ENCODE measurements around the gene C19orf73. TPM values are rescaled to one million over a fixed set of nuclear protein-coding genes. Genes with fewer than 3 reads are reported as not detected.

Gene C19orf73
- total and polyA plus RNA-seq, 4 donors, result 0.56 to 2.1 (median 1.7) TPM

DNA sequence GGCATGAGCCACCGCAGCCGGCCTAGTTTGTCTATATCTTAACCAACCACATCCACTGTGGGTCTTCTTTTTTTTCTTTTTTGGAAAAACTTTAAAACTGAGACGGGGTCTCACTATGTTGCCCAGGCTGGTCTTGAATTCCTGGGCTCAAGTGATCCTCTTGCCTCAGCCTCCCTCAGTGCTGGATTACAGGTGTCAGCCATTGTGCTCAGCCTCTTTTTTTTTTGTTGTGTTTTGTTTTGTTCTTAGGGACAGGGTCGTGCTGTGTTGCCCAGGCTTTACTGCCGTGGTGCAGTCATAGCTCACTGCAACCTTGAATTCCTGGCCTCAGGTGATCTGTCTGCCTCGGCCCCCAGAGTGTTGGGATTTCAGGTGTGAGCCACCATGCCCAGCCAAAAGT lies 26.3 kb downstream of the C19orf73 start:
- no peaks in the 10 kb centered on the region for H3K9me3 ChIP-seq (ENCODE audit: control insufficient read depth in 4 of 4, low read length in 3 of 4)
- DNase-seq (ENCODE audit: low spot score), result no peak
- peaks cover 18 to 57% (median 37%) of the 10 kb centered on the region in 4 donors for H3K36me3 ChIP-seq (ENCODE audit: control insufficient read depth in 4 of 4, insufficient read depth in 3 of 4, low read depth in 1 of 4, low read length in 3 of 4)
- H3K4me3 ChIP-seq (ENCODE audit: low read depth in 1 of 3, low read length in 3 of 3), result no peak overlapping the region
- H3K9ac ChIP-seq (ENCODE audit: low read depth in 1 of 2, low read length in 2 of 2), result no peak overlapping the region
- H3K27ac ChIP-seq (ENCODE audit: low read depth in 1 of 2, low read length in 2 of 2), result no peak overlapping the region
- peaks cover 0 to 14% (median 4%) of the 10 kb centered on the region in 4 donors for H3K4me1 ChIP-seq (ENCODE audit: control insufficient read depth in 4 of 4, insufficient read depth in 4 of 4, low read length in 3 of 4)
- TF ChIP-seq EGR1 (IDR thresholded peaks at IDR 0.05; ENCODE audit: low read depth in 2 of 2) (no peak), HNF4G (IDR thresholded peaks at IDR 0.05) (no peak), FOXA2 (IDR thresholded peaks at IDR 0.05) (no peak), TAF1 (conservative IDR thresholded peaks at IDR 0.05) (no peak)
- TF ChIP-seq, protein P1, sequence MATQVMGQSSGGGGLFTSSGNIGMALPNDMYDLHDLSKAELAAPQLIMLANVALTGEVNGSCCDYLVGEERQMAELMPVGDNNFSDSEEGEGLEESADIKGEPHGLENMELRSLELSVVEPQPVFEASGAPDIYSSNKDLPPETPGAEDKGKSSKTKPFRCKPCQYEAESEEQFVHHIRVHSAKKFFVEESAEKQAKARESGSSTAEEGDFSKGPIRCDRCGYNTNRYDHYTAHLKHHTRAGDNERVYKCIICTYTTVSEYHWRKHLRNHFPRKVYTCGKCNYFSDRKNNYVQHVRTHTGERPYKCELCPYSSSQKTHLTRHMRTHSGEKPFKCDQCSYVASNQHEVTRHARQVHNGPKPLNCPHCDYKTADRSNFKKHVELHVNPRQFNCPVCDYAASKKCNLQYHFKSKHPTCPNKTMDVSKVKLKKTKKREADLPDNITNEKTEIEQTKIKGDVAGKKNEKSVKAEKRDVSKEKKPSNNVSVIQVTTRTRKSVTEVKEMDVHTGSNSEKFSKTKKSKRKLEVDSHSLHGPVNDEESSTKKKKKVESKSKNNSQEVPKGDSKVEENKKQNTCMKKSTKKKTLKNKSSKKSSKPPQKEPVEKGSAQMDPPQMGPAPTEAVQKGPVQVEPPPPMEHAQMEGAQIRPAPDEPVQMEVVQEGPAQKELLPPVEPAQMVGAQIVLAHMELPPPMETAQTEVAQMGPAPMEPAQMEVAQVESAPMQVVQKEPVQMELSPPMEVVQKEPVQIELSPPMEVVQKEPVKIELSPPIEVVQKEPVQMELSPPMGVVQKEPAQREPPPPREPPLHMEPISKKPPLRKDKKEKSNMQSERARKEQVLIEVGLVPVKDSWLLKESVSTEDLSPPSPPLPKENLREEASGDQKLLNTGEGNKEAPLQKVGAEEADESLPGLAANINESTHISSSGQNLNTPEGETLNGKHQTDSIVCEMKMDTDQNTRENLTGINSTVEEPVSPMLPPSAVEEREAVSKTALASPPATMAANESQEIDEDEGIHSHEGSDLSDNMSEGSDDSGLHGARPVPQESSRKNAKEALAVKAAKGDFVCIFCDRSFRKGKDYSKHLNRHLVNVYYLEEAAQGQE (IDR thresholded peaks at IDR 0.05), result no peak
- TF ChIP-seq, protein P2, sequence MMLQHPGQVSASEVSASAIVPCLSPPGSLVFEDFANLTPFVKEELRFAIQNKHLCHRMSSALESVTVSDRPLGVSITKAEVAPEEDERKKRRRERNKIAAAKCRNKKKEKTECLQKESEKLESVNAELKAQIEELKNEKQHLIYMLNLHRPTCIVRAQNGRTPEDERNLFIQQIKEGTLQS (IDR thresholded peaks at IDR 0.05), result no peak
- 96% methylated on average over 6 of the region's 6 CpGs for WGBS
- no peaks in the 10 kb centered on the region for H3K27me3 ChIP-seq (ENCODE audit: control insufficient read depth in 4 of 4, insufficient read depth in 4 of 4, low read length in 3 of 4)

DNA sequence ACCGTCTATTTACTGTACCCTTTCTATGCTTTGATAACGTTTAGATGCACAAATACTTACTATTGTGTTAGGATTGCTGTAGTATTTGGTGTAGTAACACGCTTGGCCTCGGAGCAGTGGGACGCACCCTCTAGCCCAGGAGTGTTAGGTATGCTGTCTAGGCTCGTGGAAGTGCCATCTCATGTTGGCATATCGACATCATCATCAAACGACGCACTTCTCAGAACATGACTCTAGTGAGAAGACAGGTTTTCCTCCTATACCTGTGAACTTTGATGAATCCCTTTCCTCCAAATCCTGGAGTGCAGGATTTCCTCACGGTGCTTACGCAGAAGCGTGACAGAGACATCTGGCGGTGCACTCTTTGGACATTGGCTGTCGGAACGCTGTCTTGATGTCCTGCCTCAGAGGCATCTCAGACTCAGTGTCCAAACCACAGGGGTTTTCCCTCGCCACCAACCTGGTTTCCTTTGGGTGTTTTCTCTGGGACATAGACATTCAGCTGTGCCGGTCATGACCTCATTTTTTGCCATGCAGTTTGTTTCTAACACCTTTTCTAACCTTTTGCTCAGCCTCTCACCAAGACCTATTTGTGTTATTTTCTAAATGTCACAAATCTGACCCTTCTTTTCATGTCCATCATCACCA lies 27.4 kb downstream of the C19orf73 start:
- no peak for DNase-seq (ENCODE audit: low spot score)
- 94% methylated on average over 17 of the region's 17 CpGs for WGBS
- Histone ChIP-seq H3K36me3 (ENCODE audit: control insufficient read depth in 4 of 4, insufficient read depth in 3 of 4, low read depth in 1 of 4, low read length in 3 of 4) (peaks cover 17 to 54% (median 37%) of the 10 kb centered on the region in 4 donors), H3K27me3 (ENCODE audit: control insufficient read depth in 4 of 4, insufficient read depth in 4 of 4, low read length in 3 of 4) (no peaks in the 10 kb centered on the region), H3K4me1 (ENCODE audit: control insufficient read depth in 4 of 4, insufficient read depth in 4 of 4, low read length in 3 of 4) (peaks cover 4 to 13% (median 11%) of the 10 kb centered on the region in 4 donors), H3K9ac (ENCODE audit: low read depth in 1 of 2, low read length in 2 of 2) (no peak overlapping the region), H3K4me3 (ENCODE audit: low read depth in 1 of 3, low read length in 3 of 3) (no peak overlapping the region), H3K9me3 (ENCODE audit: control insufficient read depth in 4 of 4, low read length in 3 of 4) (no peaks in the 10 kb centered on the region), H3K27ac (ENCODE audit: low read depth in 1 of 2, low read length in 2 of 2) (no peak overlapping the region)
- TF ChIP-seq HNF4A (conservative IDR thresholded peaks at IDR 0.05) (no peak), NR2F2 (IDR thresholded peaks at IDR 0.05) (no peak), TAF1 (conservative IDR thresholded peaks at IDR 0.05) (no peak), FOXA2 (IDR thresholded peaks at IDR 0.05) (no peak), RXRA (IDR thresholded peaks at IDR 0.05) (no peak), GABPA (IDR thresholded peaks at IDR 0.05 in 1 of 2, conservative IDR thresholded peaks at IDR 0.05 in 1 of 2) (no peak), EGR1 (IDR thresholded peaks at IDR 0.05; ENCODE audit: low read depth in 2 of 2) (no peak), HNF4G (IDR thresholded peaks at IDR 0.05) (no peak), FOXA1 (IDR thresholded peaks at IDR 0.05) (no peak)
- TF ChIP-seq, protein P3, sequence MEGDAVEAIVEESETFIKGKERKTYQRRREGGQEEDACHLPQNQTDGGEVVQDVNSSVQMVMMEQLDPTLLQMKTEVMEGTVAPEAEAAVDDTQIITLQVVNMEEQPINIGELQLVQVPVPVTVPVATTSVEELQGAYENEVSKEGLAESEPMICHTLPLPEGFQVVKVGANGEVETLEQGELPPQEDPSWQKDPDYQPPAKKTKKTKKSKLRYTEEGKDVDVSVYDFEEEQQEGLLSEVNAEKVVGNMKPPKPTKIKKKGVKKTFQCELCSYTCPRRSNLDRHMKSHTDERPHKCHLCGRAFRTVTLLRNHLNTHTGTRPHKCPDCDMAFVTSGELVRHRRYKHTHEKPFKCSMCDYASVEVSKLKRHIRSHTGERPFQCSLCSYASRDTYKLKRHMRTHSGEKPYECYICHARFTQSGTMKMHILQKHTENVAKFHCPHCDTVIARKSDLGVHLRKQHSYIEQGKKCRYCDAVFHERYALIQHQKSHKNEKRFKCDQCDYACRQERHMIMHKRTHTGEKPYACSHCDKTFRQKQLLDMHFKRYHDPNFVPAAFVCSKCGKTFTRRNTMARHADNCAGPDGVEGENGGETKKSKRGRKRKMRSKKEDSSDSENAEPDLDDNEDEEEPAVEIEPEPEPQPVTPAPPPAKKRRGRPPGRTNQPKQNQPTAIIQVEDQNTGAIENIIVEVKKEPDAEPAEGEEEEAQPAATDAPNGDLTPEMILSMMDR (IDR thresholded peaks at IDR 0.05; ENCODE audit: low read depth, low read length, missing input control), result no peak
- TF ChIP-seq, protein P2 (IDR thresholded peaks at IDR 0.05), result no peak
